ENCODE results near the gene MUC5B.

DNA sequence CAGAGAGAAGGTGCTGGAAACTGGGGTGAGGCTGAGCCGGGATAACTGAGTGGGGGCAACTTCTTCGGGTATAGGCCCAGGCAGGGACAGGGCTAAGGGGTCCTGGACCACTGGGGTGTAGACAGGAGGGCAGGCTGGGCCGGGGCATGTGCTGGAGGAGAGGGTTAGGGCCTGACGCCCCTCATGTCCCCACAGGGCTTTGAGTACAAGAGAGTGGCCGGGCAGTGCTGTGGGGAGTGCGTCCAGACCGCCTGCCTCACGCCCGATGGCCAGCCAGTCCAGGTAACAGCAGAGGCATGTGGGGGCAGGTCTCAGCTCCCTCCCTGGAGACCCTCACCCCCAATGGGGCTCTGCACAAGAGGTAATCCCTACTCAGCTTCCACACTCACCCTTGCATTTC is 36.7 kb downstream of the MUC5B start:
- TF ChIP-seq EZH2 (IDR thresholded peaks at IDR 0.05; ENCODE audit: low read length, unreplicated experiment): no peak
- TF ChIP-seq, protein P1, sequence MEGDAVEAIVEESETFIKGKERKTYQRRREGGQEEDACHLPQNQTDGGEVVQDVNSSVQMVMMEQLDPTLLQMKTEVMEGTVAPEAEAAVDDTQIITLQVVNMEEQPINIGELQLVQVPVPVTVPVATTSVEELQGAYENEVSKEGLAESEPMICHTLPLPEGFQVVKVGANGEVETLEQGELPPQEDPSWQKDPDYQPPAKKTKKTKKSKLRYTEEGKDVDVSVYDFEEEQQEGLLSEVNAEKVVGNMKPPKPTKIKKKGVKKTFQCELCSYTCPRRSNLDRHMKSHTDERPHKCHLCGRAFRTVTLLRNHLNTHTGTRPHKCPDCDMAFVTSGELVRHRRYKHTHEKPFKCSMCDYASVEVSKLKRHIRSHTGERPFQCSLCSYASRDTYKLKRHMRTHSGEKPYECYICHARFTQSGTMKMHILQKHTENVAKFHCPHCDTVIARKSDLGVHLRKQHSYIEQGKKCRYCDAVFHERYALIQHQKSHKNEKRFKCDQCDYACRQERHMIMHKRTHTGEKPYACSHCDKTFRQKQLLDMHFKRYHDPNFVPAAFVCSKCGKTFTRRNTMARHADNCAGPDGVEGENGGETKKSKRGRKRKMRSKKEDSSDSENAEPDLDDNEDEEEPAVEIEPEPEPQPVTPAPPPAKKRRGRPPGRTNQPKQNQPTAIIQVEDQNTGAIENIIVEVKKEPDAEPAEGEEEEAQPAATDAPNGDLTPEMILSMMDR (conservative IDR thresholded peaks at IDR 0.05; ENCODE audit: low read depth, low read length): no peak

Data from PC-3 (cell line).